RWPE2 (cell line): ENCODE measurements around the gene ELMOD3.

Source experiments
- ATAC-seq: fragments of 200-7000 bp; cut with Tn5 transposase; 3 replicates; pipeline ENCODE4 v1.9.1; 2021; ENCODE audit warnings: low read depth
- DNase-seq: peaks from one replicate; pipeline ENCODE4 v3.0.0-alpha.2; 2020; ENCODE audit warnings: low spot score
- H3K27ac ChIP-seq: fragments of 450-650 bp; 2 replicates; pipeline ENCODE4 v1.5.1; 2017; ENCODE audit warnings: mild to moderate bottlenecking; ENCODE audit not compliant: poor library complexity, severe bottlenecking
- H3K27me3 ChIP-seq: fragments of 250-450 bp; sonication (Bioruptor Pico); 2 replicates; pipeline ENCODE4 v1.5.1; 2021; ENCODE audit warnings: mild to moderate bottlenecking, moderate library complexity; ENCODE audit not compliant: insufficient read depth, poor library complexity, severe bottlenecking
- H3K36me3 ChIP-seq: fragments of 250-450 bp; sonication (Bioruptor Pico); 2 replicates; pipeline ENCODE4 v1.5.1; 2020; ENCODE audit warnings: low read depth, mild to moderate bottlenecking, moderate library complexity
- H3K4me1 ChIP-seq: fragments of 250-450 bp; sonication (Bioruptor Pico); 2 replicates; pipeline ENCODE4 v1.5.1; 2021; ENCODE audit warnings: mild to moderate bottlenecking, moderate library complexity; ENCODE audit not compliant: insufficient read depth, poor library complexity, severe bottlenecking
- H3K4me3 ChIP-seq: fragments of 250-450 bp; sonication (Bioruptor Pico); 2 replicates; pipeline ENCODE4 v1.5.1; 2021; ENCODE audit warnings: mild to moderate bottlenecking, moderate library complexity; ENCODE audit not compliant: severe bottlenecking
- H3K9me3 ChIP-seq: fragments of 250-450 bp; sonication (Bioruptor Pico); 2 replicates; pipeline ENCODE4 v1.5.1; 2021; ENCODE audit warnings: mild to moderate bottlenecking, moderate library complexity; ENCODE audit not compliant: severe bottlenecking
- CTCF ChIP-seq: fragments of 450-650 bp; IDR thresholded peaks from one replicate; pipeline ENCODE4 v1.5.1; 2017; ENCODE audit warnings: mild to moderate bottlenecking, moderate library complexity; ENCODE audit not compliant: poor library complexity, severe bottlenecking

ELMOD3 gene

GRCh38 chr2:85383850-85384249, 29.3 kb downstream of the ELMOD3 start:
- Histone ChIP-seq H3K27me3 (no peaks in the 10 kb centered on the region), H3K4me1 (no peaks in the 10 kb centered on the region), H3K9me3 (no peaks in the 10 kb centered on the region), H3K27ac (no peak overlapping the region), H3K4me3 (no peak overlapping the region), H3K36me3 (peaks cover 50% of the 10 kb centered on the region)
- no peak for TF ChIP-seq CTCF
- no peak for ATAC-seq
- DNase-seq, result no peak

GRCh38 chr2:85385746-85386145, 31.2 kb downstream of the ELMOD3 start:
- no peak for ATAC-seq

DNA sequence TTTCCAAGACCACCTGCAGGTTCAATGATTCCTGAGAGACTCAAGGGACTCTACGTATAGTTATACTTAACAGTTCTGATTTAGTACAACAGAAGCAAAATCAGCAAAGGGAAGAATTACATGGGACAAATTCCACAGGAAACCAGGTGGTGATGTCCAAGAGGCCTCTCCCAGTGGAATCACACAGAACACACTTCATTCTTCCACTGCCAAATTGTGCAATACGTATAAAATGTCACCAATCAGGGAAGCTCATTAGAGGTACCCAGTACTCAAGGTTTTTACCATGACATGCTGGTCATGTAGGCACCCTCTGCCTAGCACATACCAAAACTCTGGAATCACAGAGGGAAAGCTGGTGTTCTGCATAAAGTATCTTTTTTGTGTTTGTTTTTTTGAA, 33.2 kb downstream of the ELMOD3 start:
- H3K9me3 ChIP-seq, result no peaks in the 10 kb centered on the region
- H3K36me3 ChIP-seq, result peaks cover 46% of the 10 kb centered on the region
- no peak overlapping the region for H3K27ac ChIP-seq
- H3K4me1 ChIP-seq, result no peaks in the 10 kb centered on the region
- H3K4me3 ChIP-seq, result no peak overlapping the region
- no peaks in the 10 kb centered on the region for H3K27me3 ChIP-seq
- no peak for ATAC-seq
- no peak for DNase-seq
- TF ChIP-seq CTCF, result no peak

More at GRCh38 chr2:85385746-85386145, 31.2 kb downstream of the ELMOD3 start:
- no peak for TF ChIP-seq CTCF
- H3K36me3 ChIP-seq, result peaks cover 41% of the 10 kb centered on the region
- no peak overlapping the region for H3K4me3 ChIP-seq
- no peaks in the 10 kb centered on the region for H3K27me3 ChIP-seq
- no peaks in the 10 kb centered on the region for H3K4me1 ChIP-seq
- no peaks in the 10 kb centered on the region for H3K9me3 ChIP-seq
- no peak for DNase-seq
- no peak overlapping the region for H3K27ac ChIP-seq

- no peak for TF ChIP-seq CTCF
- H3K27me3 ChIP-seq, result no peaks in the 10 kb centered on the region
- H3K4me3 ChIP-seq, result no peak overlapping the region
- ATAC-seq (no peak), DNase-seq (no peak)
- H3K36me3 ChIP-seq, result peaks cover 47% of the 10 kb centered on the region
- no peak overlapping the region for H3K27ac ChIP-seq
- no peaks in the 10 kb centered on the region for H3K9me3 ChIP-seq
- no peaks in the 10 kb centered on the region for H3K4me1 ChIP-seq
These were observed 34.4 kb downstream of the ELMOD3 start for GRCh38 chr2:85388878-85389538.

DNA sequence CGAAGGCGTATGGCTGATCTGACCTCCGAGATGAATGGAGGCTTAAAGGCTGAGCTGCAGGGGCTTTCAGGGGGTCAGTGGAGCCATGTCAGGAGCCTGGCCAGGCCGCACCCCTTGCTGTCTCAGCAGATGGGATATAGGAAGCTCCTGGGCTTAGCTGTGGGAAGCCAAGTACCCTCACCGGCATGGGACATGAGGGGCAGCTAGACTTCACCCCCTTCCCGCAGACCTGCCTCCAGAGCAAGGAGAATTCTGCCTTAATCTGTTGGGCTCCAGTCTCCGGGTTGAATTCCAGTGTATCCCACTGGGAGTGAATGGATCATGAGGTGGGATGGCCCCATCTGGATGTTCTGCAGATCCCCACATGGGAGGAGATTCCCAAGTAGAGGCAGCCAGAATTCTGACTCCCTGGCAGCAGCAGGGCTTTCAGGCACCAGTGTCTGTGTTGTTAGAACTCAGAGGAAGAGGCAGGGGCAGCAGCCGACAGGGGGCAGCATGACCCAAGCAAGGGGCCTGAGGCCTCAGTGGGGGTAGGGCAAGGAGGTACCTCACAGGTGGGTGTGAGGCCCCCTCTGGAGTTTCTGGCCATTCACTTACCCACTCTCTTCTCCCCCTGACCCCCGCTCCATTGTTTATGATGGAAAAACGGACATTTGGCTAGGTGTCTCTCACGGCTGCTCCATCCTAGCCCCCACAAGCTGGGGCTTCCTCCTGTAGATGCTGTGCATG, 36.5 kb downstream of the ELMOD3 start:
- DNase-seq (no peak), ATAC-seq (peak; percentile 52)
- Histone ChIP-seq H3K36me3 (peaks cover 46% of the 10 kb centered on the region), H3K27me3 (no peaks in the 10 kb centered on the region), H3K4me1 (no peaks in the 10 kb centered on the region), H3K4me3 (no peak overlapping the region), H3K27ac (no peak overlapping the region), H3K9me3 (no peaks in the 10 kb centered on the region)
- TF ChIP-seq CTCF, result peak; percentile 53
